ENCODE measurements around the gene NDFIP1. TPM values are rescaled to one million over a fixed set of nuclear protein-coding genes. Genes with fewer than 3 reads are reported as not detected.

NDFIP1 gene
- total RNA-seq, 1 experiment from 2014 or later = 37.8 TPM

DNA sequence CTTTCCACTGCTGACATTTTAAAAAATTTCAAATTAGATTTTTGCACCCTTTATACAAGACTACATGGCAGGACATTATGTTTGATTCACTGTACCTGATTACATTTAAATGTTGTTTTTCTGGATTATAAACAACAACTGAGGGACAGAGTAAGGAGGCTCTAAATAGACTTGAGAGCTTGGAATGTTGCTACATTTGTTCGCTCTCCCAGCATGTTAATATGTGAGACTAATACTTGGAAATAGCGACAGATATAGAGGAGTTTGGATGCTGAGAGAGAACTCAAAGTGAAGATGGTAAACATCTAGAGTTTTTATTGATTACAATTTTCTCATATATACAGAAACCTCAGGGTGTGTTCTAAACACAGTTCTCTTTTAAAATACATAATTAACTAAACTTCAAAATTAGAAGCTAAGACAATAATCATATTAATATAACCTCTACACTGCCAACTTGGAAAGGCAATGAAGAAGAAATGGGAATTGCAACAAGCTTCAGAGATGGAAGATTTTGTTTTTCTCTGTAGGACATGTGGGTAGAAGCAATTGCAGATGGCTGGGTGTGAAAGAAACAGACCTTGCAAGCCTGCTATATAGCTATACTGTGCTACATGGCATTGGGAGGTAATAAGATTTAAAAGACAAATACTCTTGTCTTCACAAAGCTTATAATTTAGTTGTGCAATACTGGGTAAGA is 1.4 kb upstream of the NDFIP1 start:
- no peaks in the 10 kb centered on the region for H3K9me2 ChIP-seq (ENCODE audit: insufficient read depth)
- peaks cover 5 to 21% of the 10 kb centered on the region in 2 experiments; a peak in 3 of 4 replicates for H3K4me1 ChIP-seq (ENCODE audit: control insufficient read depth in 1 of 2, insufficient read depth in 2 of 2, low read length in 2 of 2)
- ChIA-PET CTCF (no interaction called here), RAD21 (ENCODE audit: low non-redundant PET in 1 of 2, low total read pairs in 2 of 2, uncharacterized antibody in 2 of 2, unreplicated experiment in 2 of 2) (no interaction called here), POLR2A (no interaction called here)
- H3K9me3 ChIP-seq (ENCODE audit: control insufficient read depth in 1 of 2, insufficient read depth in 1 of 2, low read depth in 1 of 2, low read length in 2 of 2) = no peaks in the 10 kb centered on the region
- peak overlapping the region; percentile 51 for H2AFZ ChIP-seq (ENCODE audit: low read depth, low read length, poor library complexity, severe bottlenecking)
- H3K36me3 ChIP-seq (ENCODE audit: control insufficient read depth in 1 of 2, insufficient read depth in 2 of 2, low read length in 2 of 2) = no peaks in the 10 kb centered on the region
- H3K4me2 ChIP-seq (ENCODE audit: low read length) = no peak overlapping the region
- H3K4me3 ChIP-seq (replicated peaks in 1 of 2; ENCODE audit: low read depth in 1 of 2, low read length in 2 of 2) = no peak overlapping the region
- DNase-seq (ENCODE audit: low read depth, low spot score) (no peak), ATAC-seq (no peak)
- no peak for TF ChIP-seq FOSL1 (IDR thresholded peaks at IDR 0.05; ENCODE audit: low read depth)
- no peak for TF ChIP-seq CBX3 (IDR thresholded peaks at IDR 0.05; ENCODE audit: low read depth)
- TF ChIP-seq SIN3A (IDR thresholded peaks at IDR 0.05; ENCODE audit: low read depth) = no peak
- H3K9ac ChIP-seq (ENCODE audit: low read length) = no peak overlapping the region
- no peaks in the 10 kb centered on the region for H4K20me1 ChIP-seq (ENCODE audit: insufficient read depth)
- peaks cover 33% of the 10 kb centered on the region for H3K79me2 ChIP-seq (ENCODE audit: insufficient read depth, low read length)
- BruUV-seq (replicated peaks) = no TSS peak
- no peak overlapping the region for H3K27ac ChIP-seq (ENCODE audit: low read depth, low read length)
- intact Hi-C loops (cut with micrococcal nuclease) = no loop called here
- no peaks in the 10 kb centered on the region for H3K27me3 ChIP-seq (ENCODE audit: insufficient read depth, low read length)

DNA sequence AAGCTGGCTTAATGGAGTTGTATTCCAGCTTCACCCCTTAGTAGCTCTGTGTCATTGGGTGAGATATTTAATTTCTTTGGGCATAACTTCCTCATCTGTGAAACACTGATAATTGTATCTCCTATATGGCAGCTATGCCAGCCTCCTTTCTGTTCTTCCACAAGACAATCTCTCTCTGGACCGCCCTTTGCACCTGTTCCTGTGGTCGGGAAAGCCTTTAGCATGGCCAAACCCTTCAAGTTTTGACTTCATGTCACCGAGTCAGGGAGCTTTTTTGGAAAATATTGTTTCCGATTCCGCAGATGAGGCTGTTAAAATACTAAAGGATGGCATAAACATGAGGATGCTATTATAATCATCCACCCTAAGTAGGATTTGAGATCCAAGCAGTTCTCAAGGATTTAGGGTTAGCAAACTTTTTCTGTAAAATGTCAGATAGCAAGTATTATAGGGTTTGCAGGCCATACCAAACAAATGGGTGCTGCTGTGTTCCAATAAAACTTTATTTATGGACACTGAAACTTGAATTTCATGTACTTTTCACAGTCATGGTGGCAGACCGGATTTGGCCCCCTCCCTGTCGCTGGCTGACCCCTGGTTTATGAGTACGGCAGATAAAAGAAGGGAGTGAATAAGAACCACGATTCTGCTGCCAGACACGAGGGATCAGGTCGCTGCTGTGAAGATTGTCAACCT is 695 bp upstream of the NDFIP1 start:
- H3K27ac ChIP-seq (ENCODE audit: low read depth, low read length) = peak overlapping the region; percentile 90; the same call in 1 of the 2 replicates
- BruUV-seq (replicated peaks) = TSS peak; percentile 33

More for the DNA sequence above, 695 bp upstream of the NDFIP1 start:
- ChIA-PET POLR2A (no interaction called here), CTCF (no interaction called here), RAD21 (ENCODE audit: low non-redundant PET in 1 of 2, low total read pairs in 2 of 2, uncharacterized antibody in 2 of 2, unreplicated experiment in 2 of 2) (no interaction called here)
- Histone ChIP-seq H3K27me3 (ENCODE audit: insufficient read depth, low read length) (no peaks in the 10 kb centered on the region), H3K4me1 (ENCODE audit: control insufficient read depth in 1 of 2, insufficient read depth in 2 of 2, low read length in 2 of 2) (peaks cover 5 to 21% of the 10 kb centered on the region in 2 experiments; a peak in 3 of 4 replicates), H2AFZ (ENCODE audit: low read depth, low read length, poor library complexity, severe bottlenecking) (peak overlapping the region; percentile 51), H3K36me3 (ENCODE audit: control insufficient read depth in 1 of 2, insufficient read depth in 2 of 2, low read length in 2 of 2) (no peaks in the 10 kb centered on the region), H3K79me2 (ENCODE audit: insufficient read depth, low read length) (peaks cover 40% of the 10 kb centered on the region), H3K9ac (ENCODE audit: low read length) (peak overlapping the region; percentile 92), H3K9me2 (ENCODE audit: insufficient read depth) (no peaks in the 10 kb centered on the region), H3K4me2 (ENCODE audit: low read length) (peak overlapping the region; percentile 86), H3K9me3 (ENCODE audit: control insufficient read depth in 1 of 2, insufficient read depth in 1 of 2, low read depth in 1 of 2, low read length in 2 of 2) (no peaks in the 10 kb centered on the region), H4K20me1 (ENCODE audit: insufficient read depth) (no peaks in the 10 kb centered on the region), H3K4me3 (replicated peaks in 1 of 2; ENCODE audit: low read depth in 1 of 2, low read length in 2 of 2) (peak overlapping the region; percentile 18 to 91; a peak in 3 of 4 replicates)
- intact Hi-C loops (cut with micrococcal nuclease) = no loop called here
- ATAC-seq = no peak
- TF ChIP-seq ZFX (IDR thresholded peaks at IDR 0.05) (no peak), TCF7L2 (IDR thresholded peaks at IDR 0.05; ENCODE audit: borderline replicate concordance, extremely low read depth, insufficient read depth, insufficient read length) (no peak), JUND (IDR thresholded peaks at IDR 0.05) (no peak), EGR1 (IDR thresholded peaks at IDR 0.05; ENCODE audit: low read depth) (no peak), EZH2phosphoT487 (IDR thresholded peaks at IDR 0.05; ENCODE audit: borderline replicate concordance) (no peak), POLR2A (IDR thresholded peaks at IDR 0.05; ENCODE audit: borderline replicate concordance, extremely low read depth, insufficient read depth, insufficient read length) (no peak)
- TF ChIP-seq, protein P1, sequence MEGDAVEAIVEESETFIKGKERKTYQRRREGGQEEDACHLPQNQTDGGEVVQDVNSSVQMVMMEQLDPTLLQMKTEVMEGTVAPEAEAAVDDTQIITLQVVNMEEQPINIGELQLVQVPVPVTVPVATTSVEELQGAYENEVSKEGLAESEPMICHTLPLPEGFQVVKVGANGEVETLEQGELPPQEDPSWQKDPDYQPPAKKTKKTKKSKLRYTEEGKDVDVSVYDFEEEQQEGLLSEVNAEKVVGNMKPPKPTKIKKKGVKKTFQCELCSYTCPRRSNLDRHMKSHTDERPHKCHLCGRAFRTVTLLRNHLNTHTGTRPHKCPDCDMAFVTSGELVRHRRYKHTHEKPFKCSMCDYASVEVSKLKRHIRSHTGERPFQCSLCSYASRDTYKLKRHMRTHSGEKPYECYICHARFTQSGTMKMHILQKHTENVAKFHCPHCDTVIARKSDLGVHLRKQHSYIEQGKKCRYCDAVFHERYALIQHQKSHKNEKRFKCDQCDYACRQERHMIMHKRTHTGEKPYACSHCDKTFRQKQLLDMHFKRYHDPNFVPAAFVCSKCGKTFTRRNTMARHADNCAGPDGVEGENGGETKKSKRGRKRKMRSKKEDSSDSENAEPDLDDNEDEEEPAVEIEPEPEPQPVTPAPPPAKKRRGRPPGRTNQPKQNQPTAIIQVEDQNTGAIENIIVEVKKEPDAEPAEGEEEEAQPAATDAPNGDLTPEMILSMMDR (IDR thresholded peaks at IDR 0.05 in 2 of 3, conservative IDR thresholded peaks at IDR 0.05 in 1 of 3; ENCODE audit: borderline replicate concordance in 1 of 3, insufficient read depth in 1 of 3, low read depth in 2 of 3, low read length in 2 of 3) = no peak
- DNase-seq (ENCODE audit: low read depth, low spot score) = no peak

All from HCT116 (cell line).